Measurements from ENCODE around the gene PRPH2.

The PRPH2 gene

GRCh38 chr6:42764911-42765648 lies 42.7 kb upstream of the PRPH2 start:
- H3K27me3 ChIP-seq (ENCODE audit: insufficient read depth, poor library complexity, severe bottlenecking), result no peaks in the 10 kb centered on the region
- H3K4me3 ChIP-seq (ENCODE audit: severe bottlenecking), result no peak overlapping the region
- no peak for ATAC-seq (ENCODE audit: low read depth)
- no peak for TF ChIP-seq CTCF (IDR thresholded peaks at IDR 0.05; ENCODE audit: poor library complexity, severe bottlenecking)
- H3K4me1 ChIP-seq (ENCODE audit: insufficient read depth, poor library complexity, severe bottlenecking), result peaks cover 13% of the 10 kb centered on the region
- H3K9me3 ChIP-seq (ENCODE audit: severe bottlenecking), result no peaks in the 10 kb centered on the region
- no peak for DNase-seq (ENCODE audit: low spot score)
- peak overlapping the region; percentile 51 for H3K27ac ChIP-seq (ENCODE audit: poor library complexity, severe bottlenecking)
- H3K36me3 ChIP-seq (ENCODE audit: low read depth), result no peaks in the 10 kb centered on the region

GRCh38 chr6:42762950-42763349 lies 40.6 kb upstream of the PRPH2 start:
- Histone ChIP-seq H3K36me3 (ENCODE audit: low read depth) (no peaks in the 10 kb centered on the region), H3K27ac (ENCODE audit: poor library complexity, severe bottlenecking) (no peak overlapping the region), H3K4me3 (ENCODE audit: severe bottlenecking) (no peak overlapping the region), H3K4me1 (ENCODE audit: insufficient read depth, poor library complexity, severe bottlenecking) (peaks cover 13% of the 10 kb centered on the region), H3K27me3 (ENCODE audit: insufficient read depth, poor library complexity, severe bottlenecking) (no peaks in the 10 kb centered on the region), H3K9me3 (ENCODE audit: severe bottlenecking) (no peaks in the 10 kb centered on the region)
- no peak for TF ChIP-seq CTCF (IDR thresholded peaks at IDR 0.05; ENCODE audit: poor library complexity, severe bottlenecking)
- no peak for ATAC-seq (ENCODE audit: low read depth)
- no peak for DNase-seq (ENCODE audit: low spot score)

GRCh38 chr6:42762426-42762859 lies 40.0 kb upstream of the PRPH2 start:
- Histone ChIP-seq H3K36me3 (ENCODE audit: low read depth) (no peaks in the 10 kb centered on the region), H3K9me3 (ENCODE audit: severe bottlenecking) (no peaks in the 10 kb centered on the region), H3K4me3 (ENCODE audit: severe bottlenecking) (no peak overlapping the region), H3K27ac (ENCODE audit: poor library complexity, severe bottlenecking) (no peak overlapping the region), H3K4me1 (ENCODE audit: insufficient read depth, poor library complexity, severe bottlenecking) (peaks cover 13% of the 10 kb centered on the region), H3K27me3 (ENCODE audit: insufficient read depth, poor library complexity, severe bottlenecking) (no peaks in the 10 kb centered on the region)
- ATAC-seq (ENCODE audit: low read depth), result no peak
- TF ChIP-seq CTCF (IDR thresholded peaks at IDR 0.05; ENCODE audit: poor library complexity, severe bottlenecking), result no peak
- DNase-seq (ENCODE audit: low spot score), result no peak

- H3K27me3 ChIP-seq (ENCODE audit: insufficient read depth, poor library complexity, severe bottlenecking), result no peaks in the 10 kb centered on the region
- H3K36me3 ChIP-seq (ENCODE audit: low read depth), result no peaks in the 10 kb centered on the region
- DNase-seq (ENCODE audit: low spot score) (no peak), ATAC-seq (ENCODE audit: low read depth) (no peak)
- H3K27ac ChIP-seq (ENCODE audit: poor library complexity, severe bottlenecking), result no peak overlapping the region
- H3K4me3 ChIP-seq (ENCODE audit: severe bottlenecking), result no peak overlapping the region
- peaks cover 11% of the 10 kb centered on the region for H3K4me1 ChIP-seq (ENCODE audit: insufficient read depth, poor library complexity, severe bottlenecking)
- TF ChIP-seq CTCF (IDR thresholded peaks at IDR 0.05; ENCODE audit: poor library complexity, severe bottlenecking), result no peak
- no peaks in the 10 kb centered on the region for H3K9me3 ChIP-seq (ENCODE audit: severe bottlenecking)
Measured at GRCh38 chr6:42761287-42762067, 39.1 kb upstream of the PRPH2 start.

All from RWPE2 (cell line).